Retinal pigment epithelial cell (primary cell): ENCODE results near the gene USP12.

ENCODE experiments used
- DNase-seq: peaks from one replicate; pipeline ENCODE4 v3.0.0-alpha.2; 2010; ENCODE audit warnings: low read depth
- H3K4me3 ChIP-seq: 2 replicates; pipeline ENCODE4 v1.5.1; 2011; ENCODE audit warnings: mild to moderate bottlenecking, low read length, control low read depth, moderate library complexity
- TF ChIP-seq, protein P1 (sequence below): conservative IDR thresholded peaks from 2 replicates; pipeline ENCODE4 v1.5.1; 2011; ENCODE audit warnings: low read depth, low read length, control low read depth, inconsistent platforms

Gene USP12

DNA sequence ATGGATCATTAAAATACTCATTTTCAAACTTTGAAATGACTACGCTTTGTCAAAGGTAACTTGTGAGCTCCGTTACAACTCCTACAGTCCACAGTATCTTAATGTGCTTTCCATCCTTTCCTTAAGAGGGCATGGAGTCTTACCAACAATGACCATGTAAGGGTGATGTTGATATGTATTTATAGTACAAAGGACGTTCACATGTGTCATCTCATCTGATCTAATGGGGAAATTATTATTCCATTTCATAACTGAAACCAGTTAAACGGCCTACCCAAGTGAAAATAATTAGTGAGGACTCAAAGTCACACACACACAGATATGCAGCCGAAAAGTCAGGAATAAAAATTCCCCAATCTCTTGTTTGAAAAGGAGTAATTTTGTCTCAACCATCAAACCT lies 9.6 kb downstream of the USP12 start:
- TF ChIP-seq, protein P1, sequence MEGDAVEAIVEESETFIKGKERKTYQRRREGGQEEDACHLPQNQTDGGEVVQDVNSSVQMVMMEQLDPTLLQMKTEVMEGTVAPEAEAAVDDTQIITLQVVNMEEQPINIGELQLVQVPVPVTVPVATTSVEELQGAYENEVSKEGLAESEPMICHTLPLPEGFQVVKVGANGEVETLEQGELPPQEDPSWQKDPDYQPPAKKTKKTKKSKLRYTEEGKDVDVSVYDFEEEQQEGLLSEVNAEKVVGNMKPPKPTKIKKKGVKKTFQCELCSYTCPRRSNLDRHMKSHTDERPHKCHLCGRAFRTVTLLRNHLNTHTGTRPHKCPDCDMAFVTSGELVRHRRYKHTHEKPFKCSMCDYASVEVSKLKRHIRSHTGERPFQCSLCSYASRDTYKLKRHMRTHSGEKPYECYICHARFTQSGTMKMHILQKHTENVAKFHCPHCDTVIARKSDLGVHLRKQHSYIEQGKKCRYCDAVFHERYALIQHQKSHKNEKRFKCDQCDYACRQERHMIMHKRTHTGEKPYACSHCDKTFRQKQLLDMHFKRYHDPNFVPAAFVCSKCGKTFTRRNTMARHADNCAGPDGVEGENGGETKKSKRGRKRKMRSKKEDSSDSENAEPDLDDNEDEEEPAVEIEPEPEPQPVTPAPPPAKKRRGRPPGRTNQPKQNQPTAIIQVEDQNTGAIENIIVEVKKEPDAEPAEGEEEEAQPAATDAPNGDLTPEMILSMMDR, result no peak
- no peak for DNase-seq
- no peak overlapping the region for H3K4me3 ChIP-seq

DNA sequence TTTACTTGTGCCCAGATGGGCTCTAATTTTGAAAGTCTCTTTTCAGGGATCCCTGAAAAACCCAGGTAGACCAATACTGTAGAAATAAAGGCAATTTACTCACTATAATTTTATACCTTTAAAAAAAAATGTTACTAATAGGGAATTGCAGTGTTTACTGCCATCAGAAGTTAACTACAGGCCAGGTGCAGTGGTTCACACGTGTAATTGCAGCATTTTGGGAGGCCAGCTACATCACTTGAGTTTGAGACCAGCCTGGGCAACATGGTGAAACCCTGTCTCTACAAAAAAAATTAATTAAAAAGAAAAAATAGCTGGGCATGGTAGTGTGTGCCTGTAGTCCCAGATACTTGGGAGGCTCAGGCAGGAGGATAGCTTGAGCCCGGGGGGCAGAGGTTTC lies 10.2 kb downstream of the USP12 start:
- no peak overlapping the region for H3K4me3 ChIP-seq
- TF ChIP-seq, protein P1, result no peak
- no peak for DNase-seq

DNA sequence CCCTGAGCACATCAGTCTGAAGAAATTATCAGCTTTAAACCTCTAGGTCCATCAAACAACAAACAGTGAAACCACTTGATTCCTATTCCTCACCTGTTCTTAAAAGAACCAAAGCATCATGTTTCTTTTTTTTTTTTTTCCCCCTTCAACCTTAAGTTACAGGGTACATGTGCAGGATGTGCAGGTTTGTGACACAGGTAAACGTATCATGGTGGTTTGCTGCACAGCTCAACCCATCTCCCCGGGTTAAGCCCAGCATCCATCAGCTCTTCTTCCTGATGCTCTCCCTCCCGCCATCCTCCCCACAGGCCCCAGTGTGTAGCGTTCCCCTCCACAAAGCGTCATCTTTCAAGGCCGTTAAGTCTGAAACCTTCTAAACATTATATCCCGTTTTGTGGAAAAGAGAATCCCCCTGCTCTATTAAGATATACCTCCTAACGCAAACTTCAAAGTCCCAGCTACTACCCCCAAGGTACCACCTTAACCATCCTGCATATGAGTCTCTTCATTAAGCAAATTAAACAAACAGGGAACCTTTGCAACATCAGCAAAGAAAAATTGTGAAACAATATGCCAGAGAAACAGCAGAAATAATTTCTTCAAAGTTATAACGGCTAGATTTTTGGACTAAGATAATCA lies 10.8 kb downstream of the USP12 start:
- no peak overlapping the region for H3K4me3 ChIP-seq
- DNase-seq, result no peak
- TF ChIP-seq, protein P1, result no peak

DNA sequence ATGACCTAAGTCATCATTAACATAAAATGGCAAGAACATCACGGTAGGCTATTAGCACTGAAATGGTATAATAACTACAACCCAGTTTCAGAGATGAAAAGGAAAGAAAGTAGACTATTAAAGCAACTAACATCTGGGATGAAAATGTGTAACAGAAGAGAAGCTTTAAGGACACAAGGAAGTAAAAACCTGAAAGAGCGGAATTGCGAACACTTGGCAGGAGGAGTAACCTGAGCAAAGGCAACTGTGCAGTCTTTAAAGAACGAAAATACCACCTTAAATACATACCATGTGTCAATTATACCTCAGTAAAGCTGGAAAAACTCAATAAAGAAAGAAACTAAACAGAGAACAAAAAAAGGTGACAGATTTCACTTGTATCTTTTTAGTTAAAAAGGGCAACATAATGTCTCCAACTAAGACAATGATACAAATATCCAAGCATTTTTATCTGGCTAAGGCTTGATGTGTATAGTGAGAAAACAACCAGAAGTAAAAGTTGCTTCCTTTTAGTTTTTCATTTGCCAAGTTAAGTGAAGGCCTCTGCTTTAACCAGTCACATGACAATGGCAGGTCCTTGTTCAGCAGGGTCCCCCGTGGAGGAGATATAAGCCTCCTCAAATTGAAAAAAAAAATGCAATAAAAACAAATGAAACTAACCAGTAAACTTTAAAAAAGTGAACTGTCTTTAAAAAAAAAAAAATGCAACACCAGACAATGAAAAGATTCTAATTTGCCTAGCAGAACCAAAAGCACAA lies 11.6 kb downstream of the USP12 start:
- no peak overlapping the region for H3K4me3 ChIP-seq
- no peak for DNase-seq
- TF ChIP-seq, protein P1, result no peak

DNA sequence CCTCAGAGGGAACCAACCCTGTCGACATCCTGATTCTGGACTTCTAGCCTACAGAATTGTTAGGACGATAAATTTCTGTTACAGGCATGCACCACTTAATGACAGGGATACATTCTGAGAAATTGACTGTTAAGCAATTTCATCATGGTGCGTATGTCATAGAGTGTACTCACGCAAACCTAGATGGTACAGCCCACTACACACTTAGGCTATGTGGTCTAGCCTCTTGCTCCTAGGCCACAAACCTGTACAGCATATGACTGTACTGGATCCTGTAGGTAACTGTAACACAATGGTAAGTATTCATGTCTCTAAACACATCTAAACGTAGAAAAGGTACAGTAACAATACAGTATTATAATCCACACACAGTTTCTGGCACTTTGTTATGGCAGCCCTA lies 13.3 kb downstream of the USP12 start:
- H3K4me3 ChIP-seq, result no peak overlapping the region
- no peak for DNase-seq
- TF ChIP-seq, protein P1, result no peak

DNA sequence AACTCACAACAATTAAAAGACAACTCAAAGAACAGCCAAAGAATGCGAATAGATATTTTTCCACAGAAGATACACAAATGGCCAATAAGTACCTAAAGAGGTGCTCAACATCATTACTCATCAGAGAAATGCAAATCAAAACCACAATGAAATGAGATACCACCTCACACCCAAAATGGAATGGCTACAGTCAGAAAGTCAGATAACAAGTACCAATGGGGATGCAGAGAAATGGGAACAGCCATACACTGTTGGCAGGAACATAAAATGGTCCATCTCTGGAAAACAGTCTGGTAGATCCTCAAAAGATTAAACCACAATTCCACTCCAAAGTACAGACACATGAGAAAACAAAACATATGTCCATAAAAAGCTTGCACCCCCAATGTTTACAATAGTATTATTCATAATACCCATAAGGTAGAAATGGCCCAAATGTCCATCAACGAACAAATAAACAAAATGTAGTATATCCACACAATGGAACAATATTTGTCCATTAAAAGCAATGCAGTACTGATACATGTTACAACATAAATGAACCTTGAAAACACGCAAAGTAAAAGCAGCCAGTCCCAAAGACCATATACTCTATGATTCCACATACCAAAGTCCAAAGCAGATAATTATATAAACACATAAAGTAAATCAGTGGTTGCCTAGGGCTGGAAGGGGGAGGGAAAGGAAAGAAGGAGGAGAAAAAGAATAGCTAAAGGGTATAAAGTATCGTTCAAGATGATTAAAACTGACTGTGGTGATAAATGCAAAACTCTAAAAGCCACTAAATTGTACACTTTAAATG lies 19.6 kb downstream of the USP12 start:
- TF ChIP-seq, protein P1, result no peak
- H3K4me3 ChIP-seq, result no peak overlapping the region
- no peak for DNase-seq
